Trophoblast cell (in vitro differentiated cells and primary cell): ENCODE measurements around the gene ATP6V0A4.

Source experiments
- DNase-seq, 2 donors: peaks; one replicate each; pipeline ENCODE4 v3.0.0-alpha.2; 2016
- H2AFZ ChIP-seq: 2 replicates; pipeline ENCODE4 v1.6.1; 2013; ENCODE audit warnings: low read length, moderate library complexity, mild to moderate bottlenecking; ENCODE audit not compliant: insufficient read depth, poor library complexity
- H2AK5ac ChIP-seq: 2 replicates; pipeline ENCODE4 v1.6.1; 2013; ENCODE audit warnings: mild to moderate bottlenecking, low read length
- H2BK120ac ChIP-seq: 2 replicates; pipeline ENCODE4 v1.6.1; 2013; ENCODE audit warnings: low read length, mild to moderate bottlenecking, moderate library complexity; ENCODE audit not compliant: insufficient read depth, poor library complexity
- H2BK12ac ChIP-seq: 2 replicates; pipeline ENCODE4 v1.6.1; 2013; ENCODE audit warnings: mild to moderate bottlenecking, low read length, moderate library complexity
- H2BK5ac ChIP-seq: 2 replicates; pipeline ENCODE4 v1.6.1; 2013; ENCODE audit warnings: low read length, low read depth, moderate library complexity, mild to moderate bottlenecking; ENCODE audit not compliant: poor library complexity
- H3K14ac ChIP-seq: 2 replicates; pipeline ENCODE4 v1.6.1; 2013; ENCODE audit warnings: mild to moderate bottlenecking, low read length
- H3K18ac ChIP-seq: 2 replicates; pipeline ENCODE4 v1.6.1; 2013; ENCODE audit warnings: mild to moderate bottlenecking, low read length
- H3K23ac ChIP-seq: 2 replicates; pipeline ENCODE4 v1.6.1; 2013; ENCODE audit warnings: low read length
- H3K27ac ChIP-seq: 2 replicates; pipeline ENCODE4 v1.5.1; 2013; ENCODE audit warnings: low read depth, mild to moderate bottlenecking, inconsistent platforms, low read length, moderate library complexity
- H3K27me3 ChIP-seq: 2 replicates; pipeline ENCODE4 v1.6.1; 2013; ENCODE audit warnings: inconsistent platforms, mild to moderate bottlenecking, low read length, moderate library complexity; ENCODE audit not compliant: insufficient read depth
- H3K36me3 ChIP-seq, 2 experiments: 1 replicate in 1 of 2; 2 replicates in 1 of 2; pipeline ENCODE4 v1.6.1; 2013; ENCODE audit warnings: low read length in 2 of 2, mild to moderate bottlenecking in 2 of 2, moderate library complexity in 1 of 2; ENCODE audit not compliant: insufficient read depth in 2 of 2, control insufficient read depth in 1 of 2
- H3K4ac ChIP-seq: 2 replicates; pipeline ENCODE4 v1.6.1; 2013; ENCODE audit warnings: low read depth, mild to moderate bottlenecking, low read length, moderate library complexity
- H3K4me1 ChIP-seq, 2 experiments: 1 replicate in 1 of 2; 2 replicates in 1 of 2; pipeline ENCODE4 v1.6.1; 2013; ENCODE audit warnings: low read length in 2 of 2, mild to moderate bottlenecking in 2 of 2, moderate library complexity in 1 of 2; ENCODE audit not compliant: insufficient read depth in 2 of 2, control insufficient read depth in 1 of 2
- H3K4me2 ChIP-seq: 2 replicates; pipeline ENCODE4 v1.6.1; 2013; ENCODE audit warnings: inconsistent platforms, mild to moderate bottlenecking, low read length, moderate library complexity
- H3K4me3 ChIP-seq: 2 replicates; pipeline ENCODE4 v1.5.1; 2013; ENCODE audit warnings: mild to moderate bottlenecking, low read depth, low read length, inconsistent platforms
- H3K79me1 ChIP-seq: one replicate; pipeline ENCODE4 v1.6.1; 2013; ENCODE audit warnings: low read length
- H3K79me2 ChIP-seq: 2 replicates; pipeline ENCODE4 v1.6.1; 2013; ENCODE audit warnings: low read length, mild to moderate bottlenecking; ENCODE audit not compliant: control insufficient read depth, insufficient read depth, poor library complexity
- H3K9ac ChIP-seq: 2 replicates; pipeline ENCODE4 v1.6.1; 2013; ENCODE audit warnings: mild to moderate bottlenecking, low read length
- H3K9me3 ChIP-seq: 2 replicates; pipeline ENCODE4 v1.6.1; 2013; ENCODE audit warnings: low read depth, mild to moderate bottlenecking, control low read depth, inconsistent platforms, low read length; ENCODE audit not compliant: insufficient read depth
- H4K12ac ChIP-seq: 2 replicates; pipeline ENCODE4 v1.6.1; 2013; ENCODE audit warnings: low read depth, mild to moderate bottlenecking, low read length, moderate library complexity
- H4K8ac ChIP-seq: 2 replicates; pipeline ENCODE4 v1.6.1; 2013; ENCODE audit warnings: low read depth, mild to moderate bottlenecking, low read length, moderate library complexity
- H4K91ac ChIP-seq: one replicate; pipeline ENCODE4 v1.6.1; 2013; ENCODE audit warnings: low read depth, mild to moderate bottlenecking, low read length, moderate library complexity
- WGBS: extraction: QIAGEN DNeasy Blood & Tissue Kit; methylation state at CpG from one replicate; pipeline ENCODE4 v1.1.7; 2013; ENCODE audit warnings: missing lambda C conversion rate; ENCODE audit not compliant: insufficient read length, insufficient coverage; ENCODE audit errors: extremely low coverage; 5-methylcytosine and 5-hydroxymethylcytosine counted together

The ATP6V0A4 gene

DNA sequence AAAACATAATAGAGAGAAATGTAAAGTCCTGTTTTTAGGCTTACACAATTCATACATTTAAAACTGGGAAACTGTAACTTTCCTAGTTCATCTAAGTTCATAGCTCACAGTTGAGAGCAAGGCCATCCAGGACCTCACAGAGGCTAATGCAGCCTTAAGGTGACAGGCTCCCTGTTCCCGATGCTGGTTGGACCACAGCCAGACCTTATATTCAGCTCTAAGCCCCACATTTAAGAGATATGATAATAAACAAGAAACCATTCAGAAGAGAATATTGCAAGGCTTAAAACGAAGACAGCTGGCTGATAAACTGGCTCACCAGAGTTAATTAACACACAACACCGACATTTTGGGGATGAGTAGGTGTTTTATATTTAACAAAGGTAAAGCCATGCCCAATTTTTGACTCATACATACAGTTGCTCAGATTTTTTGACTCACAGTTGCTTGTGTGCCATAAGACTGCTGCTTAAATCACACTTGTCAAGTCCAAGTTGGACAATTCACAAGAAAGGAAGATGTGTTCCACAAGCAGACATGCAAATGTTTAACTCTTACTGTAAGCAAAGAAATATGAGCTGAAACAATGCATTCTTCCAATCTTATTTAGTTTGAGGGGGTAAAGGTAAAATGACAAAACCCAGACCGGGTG, 41.3 kb downstream of the ATP6V0A4 start:
- no peak overlapping the region for H4K8ac ChIP-seq
- no peak for DNase-seq
- H3K27ac ChIP-seq = no peak overlapping the region
- no peak overlapping the region for H3K14ac ChIP-seq
- H3K27me3 ChIP-seq = no peaks in the 10 kb centered on the region
- no CpG with 5 or more reads among the region's 4 CpGs for WGBS
- H3K23ac ChIP-seq = no peak overlapping the region
- no peak overlapping the region for H3K18ac ChIP-seq
- no peaks in the 10 kb centered on the region for H3K9me3 ChIP-seq
- H4K91ac ChIP-seq = no peak overlapping the region
- no peak overlapping the region for H3K4me2 ChIP-seq
- no peaks in the 10 kb centered on the region for H3K79me2 ChIP-seq
- H2BK120ac ChIP-seq = no peak overlapping the region
- H2BK12ac ChIP-seq = no peak overlapping the region
- no peak overlapping the region for H2AFZ ChIP-seq
- no peak overlapping the region for H3K9ac ChIP-seq
- H3K4me3 ChIP-seq = no peak overlapping the region
- no peaks in the 10 kb centered on the region for H3K36me3 ChIP-seq
- peaks cover 14 to 15% of the 10 kb centered on the region in 2 experiments for H3K4me1 ChIP-seq
- H4K12ac ChIP-seq = no peak overlapping the region
- no peak overlapping the region for H2BK5ac ChIP-seq
- H2AK5ac ChIP-seq = no peak overlapping the region
- peaks cover 2% of the 10 kb centered on the region for H3K79me1 ChIP-seq
- H3K4ac ChIP-seq = no peak overlapping the region

DNA sequence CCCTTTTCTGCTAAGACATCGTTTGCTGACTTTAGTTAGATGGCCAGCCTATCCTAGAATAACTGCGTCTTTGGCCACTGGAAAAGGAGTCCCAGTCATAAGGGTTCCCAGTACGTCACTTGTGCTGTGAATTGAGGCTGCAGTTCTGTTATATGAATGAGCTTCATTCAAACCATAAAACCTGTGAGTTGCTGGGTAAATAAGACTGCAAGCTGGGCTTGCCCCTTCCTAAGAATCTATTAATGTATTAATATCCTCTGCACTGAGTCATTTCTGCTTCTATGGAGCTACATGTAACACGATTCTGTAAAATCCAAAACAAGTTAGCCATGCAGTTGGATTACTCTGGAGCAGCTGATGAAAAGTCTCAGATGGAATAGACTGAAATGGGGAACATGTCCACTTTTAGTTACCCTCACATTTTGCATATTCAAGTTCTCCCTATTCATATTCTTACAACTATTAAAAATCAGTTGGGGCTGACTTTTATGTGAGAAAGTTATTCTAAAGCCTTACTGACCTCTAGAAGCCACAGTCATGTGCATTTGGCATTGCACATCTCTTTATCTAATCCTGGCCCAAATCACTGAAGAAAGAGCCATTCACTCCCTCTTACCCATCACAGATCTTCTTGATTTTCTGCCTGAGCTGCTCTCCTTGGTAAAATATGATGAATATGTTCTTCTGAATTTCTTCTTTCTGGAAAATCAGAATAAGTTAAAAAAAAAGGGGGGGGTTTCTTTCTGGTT, 42.0 kb downstream of the ATP6V0A4 start:
- no peak overlapping the region for H3K18ac ChIP-seq
- no peak overlapping the region for H3K4me3 ChIP-seq
- H3K27me3 ChIP-seq = no peaks in the 10 kb centered on the region
- H4K91ac ChIP-seq = no peak overlapping the region
- H2BK5ac ChIP-seq = no peak overlapping the region
- H3K36me3 ChIP-seq = no peaks in the 10 kb centered on the region
- H3K23ac ChIP-seq = no peak overlapping the region
- H3K4ac ChIP-seq = no peak overlapping the region
- H2BK120ac ChIP-seq = no peak overlapping the region
- H2AFZ ChIP-seq = no peak overlapping the region
- H3K4me2 ChIP-seq = peak overlapping the region; percentile 54
- H3K79me2 ChIP-seq = no peaks in the 10 kb centered on the region
- no peak overlapping the region for H2BK12ac ChIP-seq
- no peak for DNase-seq
- H3K14ac ChIP-seq = no peak overlapping the region
- no peak overlapping the region for H4K8ac ChIP-seq
- no peak overlapping the region for H2AK5ac ChIP-seq
- H3K9me3 ChIP-seq = no peaks in the 10 kb centered on the region
- no peak overlapping the region for H3K9ac ChIP-seq
- H3K4me1 ChIP-seq = peaks cover 14 to 15% of the 10 kb centered on the region in 2 experiments
- no CpG with 5 or more reads among the region's 4 CpGs for WGBS
- H3K27ac ChIP-seq = no peak overlapping the region
- H3K79me1 ChIP-seq = peaks cover 2% of the 10 kb centered on the region
- H4K12ac ChIP-seq = no peak overlapping the region

DNA sequence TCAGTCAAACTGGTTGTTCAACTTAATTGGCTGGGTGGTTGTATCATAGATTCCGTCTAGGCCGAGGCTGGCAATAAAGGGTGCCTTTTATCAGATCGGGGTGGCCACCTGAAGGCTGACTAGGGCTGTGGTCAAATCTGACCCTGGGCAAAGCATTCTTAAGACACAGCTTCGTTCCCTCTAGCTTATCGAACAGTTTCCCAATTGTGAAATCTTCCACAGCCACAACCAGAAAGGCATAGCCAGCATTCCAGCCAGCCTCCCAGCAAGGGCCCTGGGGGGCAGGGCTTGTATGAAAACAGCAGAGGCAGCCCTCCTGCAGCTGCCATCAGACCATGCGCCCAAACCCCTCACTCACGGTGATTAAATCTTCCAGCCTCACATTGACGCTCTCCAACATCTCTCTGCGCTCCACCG, 42.7 kb downstream of the ATP6V0A4 start:
- H3K4me1 ChIP-seq = peaks cover 14 to 15% of the 10 kb centered on the region in 2 experiments
- no peak overlapping the region for H2BK5ac ChIP-seq
- peak overlapping the region; percentile 54 for H3K4me2 ChIP-seq
- peaks cover 1% of the 10 kb centered on the region for H3K9me3 ChIP-seq
- no peak overlapping the region for H2BK12ac ChIP-seq
- no peak overlapping the region for H3K14ac ChIP-seq
- H3K79me1 ChIP-seq = peaks cover 2% of the 10 kb centered on the region
- WGBS = no CpG with 5 or more reads among the region's 10 CpGs
- no peak overlapping the region for H4K8ac ChIP-seq
- H4K91ac ChIP-seq = no peak overlapping the region
- no peaks in the 10 kb centered on the region for H3K36me3 ChIP-seq
- H3K18ac ChIP-seq = no peak overlapping the region
- DNase-seq = peak in 1 of 2 donors; percentile 50
- H3K9ac ChIP-seq = no peak overlapping the region
- H3K4me3 ChIP-seq = no peak overlapping the region
- H3K27me3 ChIP-seq = no peaks in the 10 kb centered on the region
- H4K12ac ChIP-seq = no peak overlapping the region
- H3K79me2 ChIP-seq = no peaks in the 10 kb centered on the region
- H3K27ac ChIP-seq = peak overlapping the region; percentile 41
- H2AFZ ChIP-seq = no peak overlapping the region
- H2BK120ac ChIP-seq = no peak overlapping the region
- no peak overlapping the region for H3K4ac ChIP-seq
- H2AK5ac ChIP-seq = no peak overlapping the region
- H3K23ac ChIP-seq = no peak overlapping the region

DNA sequence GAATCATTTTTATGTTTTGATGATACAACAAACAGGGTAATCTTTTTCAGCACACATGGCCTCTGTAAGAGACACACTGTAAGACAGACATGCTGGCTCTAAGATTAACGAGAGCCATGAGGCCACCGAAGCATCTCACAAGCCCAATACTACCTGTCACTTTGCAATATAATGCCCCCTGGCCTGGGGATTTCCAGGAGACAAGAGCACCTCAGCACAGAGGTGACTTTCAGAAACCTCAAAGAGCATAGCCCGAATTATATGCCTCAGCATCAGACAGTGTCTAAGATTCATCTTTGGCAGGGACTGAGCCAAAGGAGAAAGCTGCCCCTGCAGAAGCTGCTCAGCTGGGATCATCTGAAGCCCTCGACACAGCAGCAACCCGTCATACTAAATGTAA, 44.4 kb downstream of the ATP6V0A4 start:
- Histone ChIP-seq H2BK120ac (no peak overlapping the region), H3K4me2 (no peak overlapping the region), H2BK5ac (no peak overlapping the region), H3K79me2 (no peaks in the 10 kb centered on the region), H3K79me1 (peaks cover 2% of the 10 kb centered on the region), H2AFZ (no peak overlapping the region), H3K9me3 (peaks cover 2% of the 10 kb centered on the region), H2BK12ac (no peak overlapping the region), H3K27me3 (no peaks in the 10 kb centered on the region), H3K27ac (no peak overlapping the region), H3K23ac (no peak overlapping the region), H4K8ac (no peak overlapping the region), H3K4ac (no peak overlapping the region), H3K4me3 (no peak overlapping the region), H4K12ac (no peak overlapping the region), H3K9ac (no peak overlapping the region), H3K4me1 (peaks cover 14 to 15% of the 10 kb centered on the region in 2 experiments), H4K91ac (no peak overlapping the region), H3K36me3 (no peaks in the 10 kb centered on the region), H3K14ac (no peak overlapping the region), H2AK5ac (no peak overlapping the region), H3K18ac (no peak overlapping the region)
- DNase-seq = no peak
- no CpG with 5 or more reads among the region's 5 CpGs for WGBS
